Embryonic facial prominence (tissue), 1 donor: Measurements from ENCODE around the gene TTLL5.
"Not testable (repeated sequence)": the region's sequence is repeated elsewhere in the genome, so short reads cannot be mapped to it uniquely, and the experiment has no call there.

ENCODE experiments used
- DNase-seq: peaks from one replicate; pipeline ENCODE4 v3.0.0-alpha.2; 2016; ENCODE audit errors: extremely low spot score

TTLL5 gene

GRCh38 chr14:75911883-75912282 is 250.8 kb downstream of the TTLL5 start:
- no peak for DNase-seq

GRCh38 chr14:75913183-75913582 is 252.1 kb downstream of the TTLL5 start:
- no peak for DNase-seq

- DNase-seq, result no peak
Measured at GRCh38 chr14:75915045-75915444, 254.0 kb downstream of the TTLL5 start.

GRCh38 chr14:75917322-75917945 is 256.4 kb downstream of the TTLL5 start:
- DNase-seq, result no peak

- no peak for DNase-seq
Measured at GRCh38 chr14:75917946-75918335, 256.9 kb downstream of the TTLL5 start.

GRCh38 chr14:75920421-75920820 is 259.4 kb downstream of the TTLL5 start:
- DNase-seq, result not testable (repeated sequence)

- DNase-seq, result not testable (repeated sequence)
Measured at GRCh38 chr14:75925141-75925840, 264.2 kb downstream of the TTLL5 start.

- DNase-seq, result no peak
Measured at GRCh38 chr14:75926431-75927115, 265.5 kb downstream of the TTLL5 start.

- DNase-seq, result no peak
Measured at GRCh38 chr14:75927564-75928087, 266.6 kb downstream of the TTLL5 start.

- no peak for DNase-seq
Measured at GRCh38 chr14:75928690-75929181, 267.7 kb downstream of the TTLL5 start.

- DNase-seq, result no peak
Measured at GRCh38 chr14:75933712-75934296, 272.8 kb downstream of the TTLL5 start.

GRCh38 chr14:75934998-75935628 is 274.1 kb downstream of the TTLL5 start:
- no peak for DNase-seq

GRCh38 chr14:75939200-75939599 is 278.2 kb downstream of the TTLL5 start:
- DNase-seq, result no peak

- no peak for DNase-seq
Measured at GRCh38 chr14:75941030-75941429, 280.0 kb downstream of the TTLL5 start.

- no peak for DNase-seq
Measured at GRCh38 chr14:75944607-75945241, 283.7 kb downstream of the TTLL5 start.

GRCh38 chr14:75946785-75947184 is 285.7 kb downstream of the TTLL5 start:
- DNase-seq, result no peak

GRCh38 chr14:75952489-75952888 is 291.4 kb downstream of the TTLL5 start:
- DNase-seq, result no peak

- DNase-seq, result no peak
Measured at GRCh38 chr14:75959031-75959430, 298.0 kb downstream of the TTLL5 start.

- DNase-seq, result no peak
Measured at GRCh38 chr14:75960231-75960630, 299.2 kb downstream of the TTLL5 start.

GRCh38 chr14:75961662-75962061 is 300.6 kb downstream of the TTLL5 start:
- no peak for DNase-seq

- no peak for DNase-seq
Measured at GRCh38 chr14:75967866-75968265, 306.8 kb downstream of the TTLL5 start.
